Liver (tissue), 9 donors: Measurements from ENCODE around the gene GUCD1. TPM values are rescaled to one million over a fixed set of nuclear protein-coding genes. Genes with fewer than 3 reads are reported as not detected.
A peak's percentile ranks its signal among the peaks of the same experiment; 100 is the strongest.

Experiments
- DNase-seq: peaks from one replicate; pipeline ENCODE4 v3.0.0-alpha.2; 2017; ENCODE audit warnings: low spot score
- H3K27ac ChIP-seq, 2 donors: one replicate each; pipeline ENCODE4 v1.7.0; 2013; ENCODE audit warnings: inconsistent platforms in 2 of 2, low read length in 2 of 2, control low read depth in 1 of 2, low read depth in 1 of 2, mild to moderate bottlenecking in 1 of 2
- H3K27me3 ChIP-seq, 4 donors: one replicate each; pipeline versions ENCODE4 v1.6.1 to v1.7.0; 2013; ENCODE audit warnings: low read length in 3 of 4, inconsistent platforms in 1 of 4, mild to moderate bottlenecking in 1 of 4, moderate library complexity in 1 of 4; ENCODE audit not compliant: control insufficient read depth in 4 of 4, insufficient read depth in 4 of 4
- H3K36me3 ChIP-seq, 4 donors: one replicate each; pipeline versions ENCODE4 v1.6.1 to v1.7.0; 2013; ENCODE audit warnings: low read length in 3 of 4, mild to moderate bottlenecking in 3 of 4, low read depth in 1 of 4, moderate library complexity in 1 of 4; ENCODE audit not compliant: control insufficient read depth in 4 of 4, insufficient read depth in 3 of 4
- H3K4me1 ChIP-seq, 4 donors: one replicate each; pipeline versions ENCODE4 v1.6.1 to v1.7.0; 2013; ENCODE audit warnings: low read length in 3 of 4, mild to moderate bottlenecking in 3 of 4, moderate library complexity in 1 of 4; ENCODE audit not compliant: control insufficient read depth in 4 of 4, insufficient read depth in 4 of 4
- H3K4me3 ChIP-seq, 3 donors: one replicate each; pipeline versions ENCODE4 v1.6.1 to v1.7.0; 2013; ENCODE audit warnings: low read length in 3 of 3, control low read depth in 1 of 3, low read depth in 1 of 3, mild to moderate bottlenecking in 1 of 3
- H3K9ac ChIP-seq, 2 donors: one replicate each; pipeline ENCODE4 v1.7.0; 2013; ENCODE audit warnings: low read length in 2 of 2, mild to moderate bottlenecking in 2 of 2, moderate library complexity in 2 of 2, control low read depth in 1 of 2, low read depth in 1 of 2
- H3K9me3 ChIP-seq, 4 donors: one replicate each; pipeline versions ENCODE4 v1.6.1 to v1.7.0; 2013; ENCODE audit warnings: low read length in 3 of 4; ENCODE audit not compliant: control insufficient read depth in 4 of 4
- EGR1 ChIP-seq, 2 donors: IDR thresholded peaks; 2 replicates each; pipeline ENCODE4 v1.6.1; 2016 to 2018; ENCODE audit warnings: antibody characterized with exemption in 2 of 2, low read depth in 2 of 2
- FOXA1 ChIP-seq: IDR thresholded peaks from 2 replicates; pipeline ENCODE4 v1.6.1; 2016; ENCODE audit warnings: antibody characterized with exemption
- FOXA2 ChIP-seq: IDR thresholded peaks from 2 replicates; pipeline ENCODE4 v1.6.1; 2016; ENCODE audit warnings: antibody characterized with exemption
- GABPA ChIP-seq, 2 donors: IDR thresholded peaks in 1 of 2; conservative IDR thresholded peaks in 1 of 2; 2 replicates each; pipeline ENCODE4 v1.6.1; 2016; ENCODE audit warnings: antibody characterized with exemption in 2 of 2, mild to moderate bottlenecking in 1 of 2, moderate library complexity in 1 of 2
- HNF4A ChIP-seq, 2 donors: conservative IDR thresholded peaks; 2 replicates each; pipeline ENCODE4 v1.6.1; 2016; ENCODE audit warnings: antibody characterized with exemption in 2 of 2, mild to moderate bottlenecking in 2 of 2
- HNF4G ChIP-seq: IDR thresholded peaks from 2 replicates; pipeline ENCODE4 v1.6.1; 2016; ENCODE audit warnings: antibody characterized with exemption
- JUND ChIP-seq, 2 donors: IDR thresholded peaks; 2 replicates each; pipeline ENCODE4 v1.6.1; 2016; ENCODE audit warnings: antibody characterized with exemption in 2 of 2
- NR2F2 ChIP-seq: IDR thresholded peaks from 2 replicates; pipeline ENCODE4 v1.6.1; 2016; ENCODE audit warnings: antibody characterized with exemption
- RAD21 ChIP-seq, 2 donors: IDR thresholded peaks; 2 replicates each; pipeline ENCODE4 v1.6.1; 2016; ENCODE audit warnings: antibody characterized with exemption in 2 of 2, mild to moderate bottlenecking in 2 of 2
- RXRA ChIP-seq, 2 donors: IDR thresholded peaks; 2 replicates each; pipeline ENCODE4 v1.6.1; 2017 to 2018; ENCODE audit warnings: antibody characterized with exemption in 2 of 2, mild to moderate bottlenecking in 1 of 2
- SP1 ChIP-seq: IDR thresholded peaks from 2 replicates; pipeline ENCODE4 v1.6.1; 2018; ENCODE audit warnings: antibody characterized with exemption, mild to moderate bottlenecking
- TAF1 ChIP-seq: conservative IDR thresholded peaks from 2 replicates; pipeline ENCODE4 v1.6.1; 2016; ENCODE audit warnings: antibody characterized with exemption, mild to moderate bottlenecking
- YY1 ChIP-seq: IDR thresholded peaks from 2 replicates; pipeline ENCODE4 v1.6.1; 2016; ENCODE audit warnings: antibody characterized with exemption, mild to moderate bottlenecking
- WGBS: extraction: QIAGEN DNeasy Blood & Tissue Kit; methylation state at CpG from one replicate; pipeline ENCODE4 v1.1.7; 2013; 5-methylcytosine and 5-hydroxymethylcytosine counted together
- polyA plus RNA-seq, 2 donors: library from polyadenylated mRNA; stranded (reverse) in 1 of 2; unstranded in 1 of 2; fragments of 200-250 nt in 1 of 2; fragments of >200 nt in 1 of 2; fragmentation: Nextera tagmentation in 1 of 2; extraction: Ambion mirVana in 1 of 2; gene quantifications; one replicate each; pipeline versions ENCODE4 v1.2.1 to v1.2.3, GENCODE V29; 2013 to 2015
- total RNA-seq, 2 donors: library from RNA; depleted of rRNA; stranded (reverse); fragments of >200 nt; gene quantifications; one replicate each; pipeline ENCODE4 v1.2.3, GENCODE V29; 2014
- TF ChIP-seq, protein P1 (sequence below): fragments of 150-350 bp; IDR thresholded peaks from 2 replicates; pipeline ENCODE4 v1.5.1; 2017; ENCODE audit warnings: improper control_type of control experiment, low read depth, low read length; ENCODE audit not compliant: missing input control
- TF ChIP-seq, protein P2 (sequence below): IDR thresholded peaks from 2 replicates; pipeline ENCODE4 v1.6.1; 2016; ENCODE audit warnings: antibody characterized with exemption, mild to moderate bottlenecking
- TF ChIP-seq, protein P3 (sequence below): IDR thresholded peaks from 2 replicates; pipeline ENCODE4 v1.6.1; 2016; ENCODE audit warnings: antibody characterized with exemption
- TF ChIP-seq, protein P4 (sequence below): IDR thresholded peaks from 2 replicates; pipeline ENCODE4 v1.6.1; 2016; ENCODE audit warnings: antibody characterized with exemption
- TF ChIP-seq, protein P5 (sequence below): IDR thresholded peaks from 2 replicates; pipeline ENCODE4 v1.6.1; 2016; ENCODE audit warnings: antibody characterized with exemption
- donor health status: healthy.
- donor health status: healthy.
- donor health status: healthy.
- donor health status: healthy.
- donor health status: healthy.

GUCD1 gene
- total and polyA plus RNA-seq, 4 donors = 118 to 202 (median 179) TPM

DNA sequence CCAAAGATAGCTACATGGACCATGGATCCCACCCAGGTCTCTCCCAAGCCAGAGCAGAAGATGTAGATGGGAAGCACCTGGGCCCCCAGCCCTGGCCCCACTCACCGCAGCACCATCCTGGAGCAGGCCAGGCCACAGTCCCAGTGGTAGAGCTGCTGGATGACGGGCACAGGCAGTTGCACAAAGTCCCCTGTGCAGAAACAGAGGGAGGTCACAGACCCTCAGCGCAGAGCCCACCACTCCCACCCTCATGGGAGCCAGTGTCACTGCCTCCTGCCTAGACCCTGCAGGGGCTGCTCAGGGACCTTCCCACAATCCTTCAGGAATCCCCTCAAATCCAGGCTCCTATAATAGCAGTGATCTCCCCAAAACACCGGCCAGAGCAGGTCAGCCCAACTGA lies 6.1 kb downstream of the GUCD1 start:
- H3K27me3 ChIP-seq = no peaks in the 10 kb centered on the region
- WGBS = 93% methylated on average over 4 of the region's 4 CpGs
- H3K27ac ChIP-seq = peak overlapping the region; percentile 97
- peaks cover 7 to 27% (median 21%) of the 10 kb centered on the region in 4 donors for H3K36me3 ChIP-seq
- TF ChIP-seq HNF4G (no peak), SP1 (no peak)
- TF ChIP-seq, protein P1, sequence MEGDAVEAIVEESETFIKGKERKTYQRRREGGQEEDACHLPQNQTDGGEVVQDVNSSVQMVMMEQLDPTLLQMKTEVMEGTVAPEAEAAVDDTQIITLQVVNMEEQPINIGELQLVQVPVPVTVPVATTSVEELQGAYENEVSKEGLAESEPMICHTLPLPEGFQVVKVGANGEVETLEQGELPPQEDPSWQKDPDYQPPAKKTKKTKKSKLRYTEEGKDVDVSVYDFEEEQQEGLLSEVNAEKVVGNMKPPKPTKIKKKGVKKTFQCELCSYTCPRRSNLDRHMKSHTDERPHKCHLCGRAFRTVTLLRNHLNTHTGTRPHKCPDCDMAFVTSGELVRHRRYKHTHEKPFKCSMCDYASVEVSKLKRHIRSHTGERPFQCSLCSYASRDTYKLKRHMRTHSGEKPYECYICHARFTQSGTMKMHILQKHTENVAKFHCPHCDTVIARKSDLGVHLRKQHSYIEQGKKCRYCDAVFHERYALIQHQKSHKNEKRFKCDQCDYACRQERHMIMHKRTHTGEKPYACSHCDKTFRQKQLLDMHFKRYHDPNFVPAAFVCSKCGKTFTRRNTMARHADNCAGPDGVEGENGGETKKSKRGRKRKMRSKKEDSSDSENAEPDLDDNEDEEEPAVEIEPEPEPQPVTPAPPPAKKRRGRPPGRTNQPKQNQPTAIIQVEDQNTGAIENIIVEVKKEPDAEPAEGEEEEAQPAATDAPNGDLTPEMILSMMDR = no peak
- H3K4me3 ChIP-seq = no peak overlapping the region
- DNase-seq = no peak
- H3K9ac ChIP-seq = no peak overlapping the region
- peaks cover 27 to 83% (median 58%) of the 10 kb centered on the region in 4 donors for H3K4me1 ChIP-seq
- no peaks in the 10 kb centered on the region for H3K9me3 ChIP-seq

DNA sequence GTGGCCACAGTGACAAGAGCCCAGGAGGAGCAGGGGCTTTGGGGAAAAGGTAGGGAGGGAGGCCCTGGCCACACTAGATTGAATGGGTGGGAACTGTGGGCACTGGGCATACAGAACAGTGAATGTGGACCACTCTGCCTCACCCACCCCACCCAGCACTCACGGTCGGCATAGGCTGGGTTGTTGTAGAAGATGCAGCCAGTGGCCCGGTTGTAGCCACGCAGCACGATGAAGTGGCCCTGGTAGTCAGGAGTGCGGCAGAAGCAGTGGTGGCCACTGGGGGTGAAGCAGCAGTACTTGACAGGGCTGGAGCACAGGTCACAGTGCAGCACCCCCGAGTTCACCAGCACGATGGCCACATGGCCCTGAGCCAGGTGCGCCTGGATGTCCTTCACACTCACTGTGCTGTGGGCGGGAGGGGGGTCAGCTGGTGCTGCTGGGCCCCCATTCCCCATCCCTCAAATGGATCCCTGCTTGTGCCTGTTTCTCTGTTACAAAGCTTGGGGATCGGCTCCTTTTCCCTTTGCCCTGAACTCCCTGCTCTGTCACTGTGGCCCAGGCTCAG lies 11.2 kb downstream of the GUCD1 start:
- no peak for DNase-seq
- Histone ChIP-seq H3K27ac (peak overlapping the region; percentile 84 to 97), H3K9ac (peak overlapping the region in 1 of 2 donors; percentile 40), H3K27me3 (no peaks in the 10 kb centered on the region), H3K9me3 (no peaks in the 10 kb centered on the region), H3K4me3 (no peak overlapping the region), H3K4me1 (peaks cover 15 to 70% (median 41%) of the 10 kb centered on the region in 4 donors), H3K36me3 (peaks cover 18 to 49% (median 40%) of the 10 kb centered on the region in 4 donors)
- WGBS = 50% methylated on average over 11 of the region's 11 CpGs
- TF ChIP-seq YY1 = no peak
- TF ChIP-seq RAD21 (IDR thresholded peaks at IDR 0.05) = peak in 1 of 2 donors; percentile 29
- TF ChIP-seq, protein P1 = no peak
- TF ChIP-seq, protein P2, sequence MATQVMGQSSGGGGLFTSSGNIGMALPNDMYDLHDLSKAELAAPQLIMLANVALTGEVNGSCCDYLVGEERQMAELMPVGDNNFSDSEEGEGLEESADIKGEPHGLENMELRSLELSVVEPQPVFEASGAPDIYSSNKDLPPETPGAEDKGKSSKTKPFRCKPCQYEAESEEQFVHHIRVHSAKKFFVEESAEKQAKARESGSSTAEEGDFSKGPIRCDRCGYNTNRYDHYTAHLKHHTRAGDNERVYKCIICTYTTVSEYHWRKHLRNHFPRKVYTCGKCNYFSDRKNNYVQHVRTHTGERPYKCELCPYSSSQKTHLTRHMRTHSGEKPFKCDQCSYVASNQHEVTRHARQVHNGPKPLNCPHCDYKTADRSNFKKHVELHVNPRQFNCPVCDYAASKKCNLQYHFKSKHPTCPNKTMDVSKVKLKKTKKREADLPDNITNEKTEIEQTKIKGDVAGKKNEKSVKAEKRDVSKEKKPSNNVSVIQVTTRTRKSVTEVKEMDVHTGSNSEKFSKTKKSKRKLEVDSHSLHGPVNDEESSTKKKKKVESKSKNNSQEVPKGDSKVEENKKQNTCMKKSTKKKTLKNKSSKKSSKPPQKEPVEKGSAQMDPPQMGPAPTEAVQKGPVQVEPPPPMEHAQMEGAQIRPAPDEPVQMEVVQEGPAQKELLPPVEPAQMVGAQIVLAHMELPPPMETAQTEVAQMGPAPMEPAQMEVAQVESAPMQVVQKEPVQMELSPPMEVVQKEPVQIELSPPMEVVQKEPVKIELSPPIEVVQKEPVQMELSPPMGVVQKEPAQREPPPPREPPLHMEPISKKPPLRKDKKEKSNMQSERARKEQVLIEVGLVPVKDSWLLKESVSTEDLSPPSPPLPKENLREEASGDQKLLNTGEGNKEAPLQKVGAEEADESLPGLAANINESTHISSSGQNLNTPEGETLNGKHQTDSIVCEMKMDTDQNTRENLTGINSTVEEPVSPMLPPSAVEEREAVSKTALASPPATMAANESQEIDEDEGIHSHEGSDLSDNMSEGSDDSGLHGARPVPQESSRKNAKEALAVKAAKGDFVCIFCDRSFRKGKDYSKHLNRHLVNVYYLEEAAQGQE = no peak
- TF ChIP-seq NR2F2 = no peak
- TF ChIP-seq, protein P3, sequence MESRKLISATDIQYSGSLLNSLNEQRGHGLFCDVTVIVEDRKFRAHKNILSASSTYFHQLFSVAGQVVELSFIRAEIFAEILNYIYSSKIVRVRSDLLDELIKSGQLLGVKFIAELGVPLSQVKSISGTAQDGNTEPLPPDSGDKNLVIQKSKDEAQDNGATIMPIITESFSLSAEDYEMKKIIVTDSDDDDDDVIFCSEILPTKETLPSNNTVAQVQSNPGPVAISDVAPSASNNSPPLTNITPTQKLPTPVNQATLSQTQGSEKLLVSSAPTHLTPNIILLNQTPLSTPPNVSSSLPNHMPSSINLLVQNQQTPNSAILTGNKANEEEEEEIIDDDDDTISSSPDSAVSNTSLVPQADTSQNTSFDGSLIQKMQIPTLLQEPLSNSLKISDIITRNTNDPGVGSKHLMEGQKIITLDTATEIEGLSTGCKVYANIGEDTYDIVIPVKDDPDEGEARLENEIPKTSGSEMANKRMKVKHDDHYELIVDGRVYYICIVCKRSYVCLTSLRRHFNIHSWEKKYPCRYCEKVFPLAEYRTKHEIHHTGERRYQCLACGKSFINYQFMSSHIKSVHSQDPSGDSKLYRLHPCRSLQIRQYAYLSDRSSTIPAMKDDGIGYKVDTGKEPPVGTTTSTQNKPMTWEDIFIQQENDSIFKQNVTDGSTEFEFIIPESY = no peak
- TF ChIP-seq HNF4A (conservative IDR thresholded peaks at IDR 0.05) = peak; percentile 66 to 78
- TF ChIP-seq EGR1 (IDR thresholded peaks at IDR 0.05; ENCODE audit: low read depth in 2 of 2) = no peak
- no peak for TF ChIP-seq FOXA1
- no peak for TF ChIP-seq TAF1
- no peak for TF ChIP-seq FOXA2
- TF ChIP-seq, protein P4, sequence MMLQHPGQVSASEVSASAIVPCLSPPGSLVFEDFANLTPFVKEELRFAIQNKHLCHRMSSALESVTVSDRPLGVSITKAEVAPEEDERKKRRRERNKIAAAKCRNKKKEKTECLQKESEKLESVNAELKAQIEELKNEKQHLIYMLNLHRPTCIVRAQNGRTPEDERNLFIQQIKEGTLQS = no peak
- TF ChIP-seq, protein P5, sequence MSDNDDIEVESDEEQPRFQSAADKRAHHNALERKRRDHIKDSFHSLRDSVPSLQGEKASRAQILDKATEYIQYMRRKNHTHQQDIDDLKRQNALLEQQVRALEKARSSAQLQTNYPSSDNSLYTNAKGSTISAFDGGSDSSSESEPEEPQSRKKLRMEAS = no peak
- TF ChIP-seq RXRA (IDR thresholded peaks at IDR 0.05) = peak; percentile 93 to 98
- TF ChIP-seq HNF4G = no peak
- peak; percentile 52 for TF ChIP-seq SP1
- no peak for TF ChIP-seq GABPA (IDR thresholded peaks at IDR 0.05 in 1 of 2, conservative IDR thresholded peaks at IDR 0.05 in 1 of 2)
- TF ChIP-seq JUND (IDR thresholded peaks at IDR 0.05) = peak in 1 of 2 donors; percentile 10
